Measurements from ENCODE around the gene PIGK.

DNA sequence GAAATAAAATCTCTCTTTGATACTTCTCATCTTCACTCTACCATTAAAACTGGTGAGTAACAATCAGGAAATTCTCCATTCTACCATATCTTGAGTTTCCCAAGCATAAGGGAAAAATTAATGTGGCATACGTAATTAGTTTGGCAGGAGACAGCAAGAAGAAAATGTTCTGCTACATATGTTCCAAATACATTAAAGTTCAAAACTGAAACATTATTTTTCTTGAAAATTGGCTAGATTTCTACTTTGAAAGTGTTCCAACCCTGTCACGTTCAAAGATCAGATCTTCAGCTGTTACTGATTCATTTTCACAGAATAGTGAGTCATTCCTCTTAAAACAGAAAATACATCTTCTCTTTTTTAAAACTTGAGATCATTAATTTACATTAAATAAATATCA is 48.5 kb downstream of the PIGK start:
- TF ChIP-seq, protein P1, sequence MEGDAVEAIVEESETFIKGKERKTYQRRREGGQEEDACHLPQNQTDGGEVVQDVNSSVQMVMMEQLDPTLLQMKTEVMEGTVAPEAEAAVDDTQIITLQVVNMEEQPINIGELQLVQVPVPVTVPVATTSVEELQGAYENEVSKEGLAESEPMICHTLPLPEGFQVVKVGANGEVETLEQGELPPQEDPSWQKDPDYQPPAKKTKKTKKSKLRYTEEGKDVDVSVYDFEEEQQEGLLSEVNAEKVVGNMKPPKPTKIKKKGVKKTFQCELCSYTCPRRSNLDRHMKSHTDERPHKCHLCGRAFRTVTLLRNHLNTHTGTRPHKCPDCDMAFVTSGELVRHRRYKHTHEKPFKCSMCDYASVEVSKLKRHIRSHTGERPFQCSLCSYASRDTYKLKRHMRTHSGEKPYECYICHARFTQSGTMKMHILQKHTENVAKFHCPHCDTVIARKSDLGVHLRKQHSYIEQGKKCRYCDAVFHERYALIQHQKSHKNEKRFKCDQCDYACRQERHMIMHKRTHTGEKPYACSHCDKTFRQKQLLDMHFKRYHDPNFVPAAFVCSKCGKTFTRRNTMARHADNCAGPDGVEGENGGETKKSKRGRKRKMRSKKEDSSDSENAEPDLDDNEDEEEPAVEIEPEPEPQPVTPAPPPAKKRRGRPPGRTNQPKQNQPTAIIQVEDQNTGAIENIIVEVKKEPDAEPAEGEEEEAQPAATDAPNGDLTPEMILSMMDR (IDR thresholded peaks at IDR 0.05): no peak
- TF ChIP-seq EP300 (IDR thresholded peaks at IDR 0.05): no peak
- no peak for TF ChIP-seq POLR2A (IDR thresholded peaks at IDR 0.05)

Data from tibial nerve (tissue), 4 donors.